Activated naive CD4-positive, alpha-beta T cell treated with anti-CD3 and anti-CD28 coated beads, Interleukin-2, amount 50 U/mL, for 24 hours (primary cell): ENCODE measurements around the gene CCDC160.
"Not testable (repeated sequence)": the region's sequence is repeated elsewhere in the genome, so short reads cannot be mapped to it uniquely, and the experiment has no call there.

Experiments
- H3K27ac Mint-ChIP-seq: one replicate; pipeline ENCODE4 v1.8.0; 2021; ENCODE audit warnings: mild to moderate bottlenecking, mixed read lengths
- H3K27me3 Mint-ChIP-seq: one replicate; pipeline ENCODE4 v1.8.0; 2021; ENCODE audit warnings: mixed read lengths
- H3K36me3 Mint-ChIP-seq: one replicate; pipeline ENCODE4 v1.8.0; 2021; ENCODE audit warnings: mixed read lengths
- H3K4me1 Mint-ChIP-seq: one replicate; pipeline ENCODE4 v1.8.0; 2021; ENCODE audit warnings: mixed read lengths
- H3K4me3 Mint-ChIP-seq: one replicate; pipeline ENCODE4 v1.8.0; 2021; ENCODE audit warnings: mild to moderate bottlenecking, mixed read lengths
- H3K9me3 Mint-ChIP-seq: one replicate; pipeline ENCODE4 v1.8.0; 2021; ENCODE audit warnings: mixed read lengths

The CCDC160 gene

DNA sequence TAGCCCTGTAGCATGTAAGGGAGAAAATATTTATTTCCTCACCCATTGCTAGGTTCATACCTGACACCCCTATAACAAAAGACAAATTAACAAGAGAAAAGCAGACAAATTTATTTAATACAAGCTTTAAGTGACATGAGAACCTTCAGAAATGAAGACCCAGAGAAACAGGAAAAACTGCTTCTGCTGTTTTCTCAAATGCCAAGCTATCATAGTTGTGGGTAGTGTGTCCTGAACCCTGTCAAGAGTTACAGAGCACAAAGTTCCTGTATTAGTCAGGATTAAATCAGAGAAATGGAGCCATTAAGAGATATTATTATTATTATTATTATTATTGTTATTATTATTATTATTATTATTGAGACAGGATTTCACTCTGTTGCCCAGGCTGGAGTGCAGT, 17.5 kb downstream of the CCDC160 start:
- H3K9me3 Mint-ChIP-seq, result no peaks in the 10 kb centered on the region
- H3K27me3 Mint-ChIP-seq, result peaks cover 1% of the 10 kb centered on the region
- H3K4me1 Mint-ChIP-seq, result no peaks in the 10 kb centered on the region
- H3K36me3 Mint-ChIP-seq, result no peaks in the 10 kb centered on the region
- H3K4me3 Mint-ChIP-seq, result no peak overlapping the region
- no peak overlapping the region for H3K27ac Mint-ChIP-seq

DNA sequence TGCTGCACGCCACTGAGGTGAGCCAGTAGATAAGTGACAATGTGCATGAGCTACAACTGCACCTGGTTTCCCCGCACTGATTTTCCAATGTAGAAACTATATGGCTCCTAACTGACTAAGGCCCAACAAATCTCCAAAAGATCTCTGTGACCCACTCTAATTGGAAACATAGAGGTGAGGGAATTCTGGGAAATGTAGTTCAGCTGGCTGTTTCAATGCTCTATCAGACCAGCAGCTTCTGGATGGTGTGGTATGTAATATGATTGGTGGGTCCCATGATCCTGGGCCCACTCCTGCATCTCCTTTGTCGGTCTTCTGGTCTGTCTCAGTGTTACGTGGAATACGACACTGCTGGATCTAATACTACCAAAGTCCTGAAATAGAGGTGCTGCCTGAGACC, 18.6 kb downstream of the CCDC160 start:
- Mint-ChIP-seq H3K36me3 (no peaks in the 10 kb centered on the region), H3K27ac (no peak overlapping the region), H3K9me3 (no peaks in the 10 kb centered on the region)

DNA sequence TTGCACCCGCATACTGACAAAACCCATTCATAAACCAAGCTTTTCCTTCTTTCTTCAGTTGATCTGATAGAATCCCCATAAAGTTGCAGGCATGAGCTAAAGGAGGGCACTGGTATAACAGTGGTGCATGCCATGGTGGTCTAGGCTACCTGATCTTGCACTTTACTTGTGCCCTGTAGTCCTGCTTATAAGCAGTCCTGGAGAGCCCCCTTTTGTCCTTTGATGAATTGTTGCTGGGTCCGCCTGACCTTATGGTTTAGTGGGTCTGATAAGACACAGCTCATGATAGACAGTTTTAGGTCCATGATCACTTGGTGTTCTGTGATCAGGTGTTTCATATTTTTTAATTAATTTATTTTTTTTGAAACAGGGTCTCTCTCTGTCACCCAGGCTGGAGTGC, 19.7 kb downstream of the CCDC160 start:
- Mint-ChIP-seq H3K27me3 (no peaks in the 10 kb centered on the region), H3K4me1 (no peaks in the 10 kb centered on the region), H3K27ac (no peak overlapping the region), H3K36me3 (no peaks in the 10 kb centered on the region), H3K4me3 (no peak overlapping the region), H3K9me3 (no peaks in the 10 kb centered on the region)

More for the DNA sequence above, 18.6 kb downstream of the CCDC160 start:
- Mint-ChIP-seq H3K27me3 (no peaks in the 10 kb centered on the region), H3K4me3 (no peak overlapping the region), H3K4me1 (no peaks in the 10 kb centered on the region)

DNA sequence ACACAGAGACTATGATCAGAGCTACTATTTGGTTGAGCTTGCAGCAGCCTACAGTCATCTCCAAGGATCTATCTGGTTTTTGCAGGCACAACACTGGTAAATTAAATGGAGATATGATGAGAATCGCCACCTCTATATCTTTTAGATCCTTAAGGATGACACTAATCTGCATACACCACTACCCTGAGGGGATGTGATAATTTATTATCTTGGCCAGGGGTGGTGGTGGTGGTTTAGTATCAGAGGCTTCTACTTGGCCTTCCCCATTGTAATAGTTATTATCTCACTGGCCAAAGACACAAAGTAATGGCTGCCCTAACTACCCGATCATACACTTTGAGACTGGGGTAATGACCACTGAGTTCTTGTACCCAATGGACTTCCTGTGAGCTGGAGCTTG, 21.2 kb downstream of the CCDC160 start:
- H3K27me3 Mint-ChIP-seq, result no peaks in the 10 kb centered on the region
- H3K27ac Mint-ChIP-seq, result no peak overlapping the region
- no peaks in the 10 kb centered on the region for H3K36me3 Mint-ChIP-seq

DNA sequence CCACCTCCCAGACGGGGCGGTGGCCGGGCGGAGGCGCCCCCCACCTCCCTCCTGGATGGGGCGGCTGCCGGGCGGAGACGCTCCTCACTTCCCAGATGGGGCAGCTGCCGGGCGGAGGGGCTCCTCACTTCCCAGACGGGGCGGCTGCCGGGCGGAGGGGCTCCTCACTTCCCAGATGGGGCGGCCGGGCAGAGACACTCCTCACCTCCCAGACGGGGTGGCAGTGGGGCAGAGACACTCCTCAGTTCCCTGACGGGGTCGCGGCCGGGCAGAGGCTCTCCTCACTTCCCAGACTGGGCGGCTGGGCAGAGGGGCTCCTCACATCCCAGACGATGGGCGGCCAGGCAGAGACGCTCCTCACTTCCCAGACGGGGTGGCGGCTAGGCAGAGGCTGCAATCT, 49.0 kb downstream of the CCDC160 start:
- H3K9me3 Mint-ChIP-seq, H3K4me1 Mint-ChIP-seq, H3K4me3 Mint-ChIP-seq, H3K27me3 Mint-ChIP-seq, H3K36me3 Mint-ChIP-seq, H3K27ac Mint-ChIP-seq: not testable (repeated sequence)

More for the DNA sequence above, 21.2 kb downstream of the CCDC160 start:
- H3K4me1 Mint-ChIP-seq, result no peaks in the 10 kb centered on the region
- H3K4me3 Mint-ChIP-seq, result no peak overlapping the region
- no peaks in the 10 kb centered on the region for H3K9me3 Mint-ChIP-seq

DNA sequence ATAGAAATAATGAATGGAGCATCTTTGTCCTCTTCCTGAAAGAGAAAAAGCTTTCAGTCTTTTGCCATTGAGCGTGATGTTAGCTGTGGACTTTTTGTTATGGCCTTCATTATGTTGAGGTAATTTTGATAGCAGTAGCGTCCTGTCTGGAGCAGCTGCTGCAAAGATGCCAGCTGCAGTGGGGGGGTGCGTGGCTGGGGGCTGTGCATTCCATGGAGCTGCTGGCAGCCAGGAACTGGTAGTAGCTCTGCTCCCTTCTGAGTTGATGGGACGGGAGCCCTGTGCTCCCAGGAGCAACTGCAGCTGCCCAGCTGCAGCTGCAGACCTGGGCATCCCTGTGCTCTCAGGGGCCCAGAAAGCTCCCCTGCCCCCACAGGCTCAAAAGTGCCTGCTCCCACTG, 50.4 kb downstream of the CCDC160 start:
- no peak overlapping the region for H3K4me3 Mint-ChIP-seq
- no peaks in the 10 kb centered on the region for H3K4me1 Mint-ChIP-seq
- no peaks in the 10 kb centered on the region for H3K9me3 Mint-ChIP-seq
- H3K27me3 Mint-ChIP-seq, result peaks cover 2% of the 10 kb centered on the region
- no peaks in the 10 kb centered on the region for H3K36me3 Mint-ChIP-seq
- no peak overlapping the region for H3K27ac Mint-ChIP-seq

DNA sequence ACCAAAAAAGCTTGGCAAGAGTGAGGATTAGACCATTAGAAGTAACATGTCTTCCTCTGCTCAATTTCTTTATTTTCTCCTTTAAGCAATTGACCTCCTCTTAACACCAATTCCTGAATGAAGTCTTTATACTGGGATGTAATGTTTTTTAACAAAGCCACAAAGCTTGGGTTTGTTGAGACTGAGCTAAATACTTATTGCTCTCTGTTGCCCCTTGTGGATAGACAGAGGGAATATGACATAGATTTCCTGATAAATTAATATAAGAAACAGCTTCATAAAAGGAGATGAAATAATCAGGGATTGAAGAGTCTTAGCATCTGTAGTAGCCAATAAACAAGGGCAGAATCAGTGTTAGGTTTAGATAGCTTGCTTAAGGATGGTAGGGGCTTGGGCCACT, 57.6 kb downstream of the CCDC160 start:
- peaks cover 4% of the 10 kb centered on the region for H3K36me3 Mint-ChIP-seq
- H3K4me1 Mint-ChIP-seq, result no peaks in the 10 kb centered on the region
- H3K27me3 Mint-ChIP-seq, result no peaks in the 10 kb centered on the region
- H3K4me3 Mint-ChIP-seq, result no peak overlapping the region
- no peak overlapping the region for H3K27ac Mint-ChIP-seq
- no peaks in the 10 kb centered on the region for H3K9me3 Mint-ChIP-seq
